HG03469 (cell line): ENCODE data around the gene BTBD3.

ENCODE experiments used
- ATAC-seq: cut with Tn5 transposase; IDR thresholded peaks from one replicate; pipeline ENCODE4 v1.9.1; 2021; ENCODE audit warnings: mild to moderate bottlenecking, moderate library complexity, moderate number of reproducible peaks; ENCODE audit not compliant: unreplicated experiment

Gene BTBD3

GRCh38 chr20:11917663-11918062, at the start of gene BTBD3:
Gene BTBD3, plus strand, starts transcription at chr20:11917893. Its CDS starts 383 bp downstream, at chr20:11918276.
- no peak for ATAC-seq

DNA sequence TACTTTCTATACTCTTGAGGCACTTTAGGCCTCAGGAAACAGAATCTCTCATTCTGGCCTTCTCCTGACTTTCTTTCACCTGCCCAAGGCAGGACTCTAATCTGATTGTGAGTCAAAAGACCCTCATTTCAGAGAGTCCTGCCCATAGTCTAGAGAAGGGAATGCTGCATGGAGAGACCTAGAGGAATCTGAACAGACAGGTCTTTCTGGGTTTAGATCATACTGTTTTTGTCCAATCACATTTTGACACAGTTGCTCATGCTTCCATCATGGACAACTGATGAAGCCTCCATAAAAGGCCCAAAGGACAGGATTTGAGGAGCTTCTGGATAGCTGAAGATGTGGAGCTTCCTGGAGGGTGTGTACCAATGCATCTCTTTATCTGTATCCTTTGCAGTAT, 48.1 kb upstream of the BTBD3 start:
- ATAC-seq, result no peak

GRCh38 chr20:11870411-11870810, 47.3 kb upstream of the BTBD3 start:
- ATAC-seq, result no peak

DNA sequence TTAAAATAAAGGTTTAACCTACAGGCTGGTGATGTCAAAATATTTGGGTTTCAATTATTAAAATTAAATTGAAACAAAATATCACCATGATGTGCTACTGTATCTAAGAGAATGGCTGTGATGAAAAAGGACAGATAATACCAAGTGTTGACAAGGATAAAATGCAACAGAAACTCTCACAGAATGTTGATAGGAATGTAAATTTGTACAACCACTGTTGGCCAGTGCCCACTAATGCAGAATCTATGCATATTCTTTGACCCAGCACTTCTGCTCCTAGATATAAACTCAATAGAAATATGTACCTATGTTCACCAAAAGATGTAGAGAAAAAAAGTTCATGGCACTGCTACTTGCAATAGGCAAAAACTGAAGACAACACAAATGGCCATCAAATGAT, 41.1 kb upstream of the BTBD3 start:
- no peak for ATAC-seq

- ATAC-seq, result no peak
Observed at GRCh38 chr20:11880680-11881079, 37.0 kb upstream of the BTBD3 start.

DNA sequence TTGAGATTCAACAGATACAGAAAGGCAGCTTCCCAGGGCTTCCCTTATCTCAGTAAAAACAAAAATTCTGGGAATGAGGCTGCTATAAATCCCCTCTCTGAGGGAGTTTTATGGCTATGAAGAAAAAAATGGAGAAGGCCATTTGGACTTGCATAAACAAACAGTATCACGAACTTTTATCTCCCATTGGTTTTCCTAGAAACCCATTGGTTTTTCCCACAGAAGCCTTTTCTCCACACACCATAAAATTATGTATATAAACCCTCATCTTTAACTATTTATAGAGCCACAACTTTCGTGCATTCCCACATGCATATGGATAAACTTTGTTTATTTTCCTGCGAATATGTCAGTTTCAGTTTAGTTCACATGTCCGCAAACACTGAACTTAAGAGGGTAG, 36.2 kb upstream of the BTBD3 start:
- no peak for ATAC-seq

GRCh38 chr20:11882651-11883050, 35.0 kb upstream of the BTBD3 start:
- ATAC-seq, result no peak

DNA sequence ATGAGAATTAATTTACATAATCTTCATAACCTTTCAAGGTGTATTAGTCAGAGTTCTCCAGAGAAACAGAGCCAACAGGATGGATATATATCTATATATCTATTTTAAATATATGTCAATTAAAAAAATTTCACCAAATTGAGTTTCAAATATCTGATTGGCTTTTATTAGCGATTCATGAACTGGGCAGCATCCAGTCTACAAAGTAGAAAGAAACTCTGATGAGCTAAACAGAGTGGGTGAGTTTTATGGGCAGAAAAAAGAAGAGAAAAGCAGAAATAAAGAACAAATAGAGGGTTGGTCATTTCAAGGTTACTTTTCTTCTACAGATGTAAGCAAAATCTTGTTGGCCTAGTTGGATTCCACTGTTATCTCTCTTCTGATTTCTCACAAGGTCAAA, 29.0 kb upstream of the BTBD3 start:
- ATAC-seq, result no peak

DNA sequence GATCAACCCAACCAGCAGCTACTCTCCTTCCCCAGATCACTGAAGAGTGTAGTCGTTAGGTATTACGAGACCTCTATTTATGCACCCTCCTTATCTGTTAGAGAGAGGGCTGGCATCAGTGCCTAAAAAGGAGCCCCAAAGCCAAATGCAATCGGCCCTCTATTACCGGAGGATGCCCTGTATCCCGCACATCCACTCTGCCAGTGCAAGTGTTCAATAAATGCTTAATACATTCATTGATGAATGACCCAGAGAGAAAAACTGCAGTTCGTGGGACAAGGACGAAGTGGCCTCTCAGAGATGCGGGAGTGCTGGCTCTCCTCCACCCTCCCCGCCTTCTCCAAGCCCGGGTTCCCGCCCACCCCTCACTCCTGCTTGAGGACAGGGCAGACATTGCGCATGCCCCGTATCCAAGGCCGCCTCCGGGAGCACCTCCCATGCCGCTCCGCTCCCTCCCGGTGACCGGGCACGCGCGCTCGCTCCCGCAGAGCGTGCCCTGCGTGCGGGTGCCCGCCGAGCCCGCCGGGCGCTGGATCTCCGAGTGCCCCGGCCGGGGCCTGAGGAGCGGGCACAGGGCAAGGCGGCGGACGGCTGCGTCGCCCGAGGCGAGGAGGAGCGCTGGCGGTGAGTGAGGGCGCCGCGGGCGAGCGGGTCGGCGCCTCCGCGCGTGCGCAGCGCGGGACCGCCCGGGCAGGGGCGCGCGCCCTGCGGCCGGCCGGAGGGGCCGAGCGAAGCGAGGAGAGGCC, 27.2 kb upstream of the BTBD3 start:
- peak; percentile 49 for ATAC-seq

DNA sequence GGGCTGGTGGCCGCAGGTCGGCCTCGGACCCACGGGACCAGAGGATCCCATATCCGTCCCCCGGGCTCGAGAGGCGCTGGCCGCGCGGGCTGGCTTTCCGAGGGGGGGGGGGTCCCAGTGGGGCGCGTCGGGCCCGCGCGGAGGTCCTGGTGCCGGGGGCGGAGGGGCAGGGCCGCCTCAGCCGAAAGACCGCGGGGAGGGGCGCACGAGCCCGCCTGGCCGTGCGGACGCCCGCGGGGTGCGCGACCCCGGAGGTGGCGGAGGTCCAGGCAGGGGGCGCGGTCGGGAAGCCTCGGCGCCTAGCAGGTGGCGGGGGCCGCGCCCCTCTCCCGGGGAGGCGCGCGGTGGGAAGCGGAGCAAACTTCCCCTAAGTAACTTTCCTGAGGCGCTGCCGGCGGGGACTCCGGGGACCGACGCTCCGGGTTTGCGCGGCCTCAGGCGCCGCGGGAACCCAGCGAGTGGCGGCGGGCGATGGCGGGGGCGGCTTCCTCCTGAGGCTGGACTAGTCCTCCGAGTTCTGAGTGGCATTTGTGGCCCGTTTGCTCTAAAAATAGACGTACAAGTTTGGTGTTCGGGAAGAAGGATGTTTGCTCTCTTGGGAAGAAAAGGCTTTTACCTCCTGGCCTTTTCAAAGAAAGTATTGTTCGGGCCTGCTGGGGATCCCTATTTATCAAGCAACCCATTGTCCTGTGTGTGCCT, 26.5 kb upstream of the BTBD3 start:
- ATAC-seq, result no peak

- ATAC-seq, result no peak
Observed at GRCh38 chr20:11891776-11892545, 25.7 kb upstream of the BTBD3 start.

DNA sequence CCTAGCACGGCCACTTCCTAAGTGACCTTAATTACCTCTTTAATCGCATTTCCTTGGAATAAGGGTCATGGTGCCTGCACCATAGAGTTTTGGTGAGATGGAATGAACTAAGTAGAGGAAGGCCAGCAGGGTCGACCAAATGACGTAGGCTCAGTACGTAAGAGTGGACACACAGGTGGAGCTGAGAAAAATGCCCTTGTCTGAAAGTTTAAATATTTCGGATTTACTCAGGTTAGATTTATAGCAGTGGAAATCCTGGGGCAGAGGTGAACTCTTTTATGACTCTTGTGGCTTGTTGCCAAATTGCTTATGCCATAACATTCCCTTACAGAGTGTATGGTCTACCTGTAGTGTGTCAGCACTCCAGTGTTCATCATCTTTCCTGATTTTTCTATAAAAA, 23.6 kb upstream of the BTBD3 start:
- ATAC-seq, result no peak

DNA sequence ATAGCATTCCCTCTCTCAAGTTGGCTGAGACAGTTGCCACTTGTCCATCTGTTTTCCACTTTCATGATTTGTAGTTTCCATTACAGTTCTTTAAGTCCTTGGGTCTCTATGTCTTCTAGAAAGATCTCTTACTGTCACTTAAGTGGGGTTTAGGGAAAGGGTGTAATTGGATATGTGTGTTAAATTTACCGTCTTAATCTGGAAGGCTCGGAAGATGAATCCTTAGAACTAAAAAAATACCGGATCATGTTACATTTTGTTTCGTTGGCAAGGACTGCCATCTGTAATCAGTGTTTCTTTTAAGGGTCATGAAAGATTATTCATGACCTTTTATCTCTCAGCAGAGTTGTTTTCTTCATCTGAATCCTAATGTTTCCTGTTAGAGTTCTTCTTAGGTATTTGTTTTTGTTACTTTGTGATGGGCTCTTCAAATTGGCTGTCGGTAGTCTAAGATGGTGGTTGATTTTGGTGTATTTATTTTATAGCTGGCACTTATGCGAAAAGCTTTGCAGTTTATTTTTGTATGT, 21.8 kb upstream of the BTBD3 start:
- ATAC-seq, result no peak

DNA sequence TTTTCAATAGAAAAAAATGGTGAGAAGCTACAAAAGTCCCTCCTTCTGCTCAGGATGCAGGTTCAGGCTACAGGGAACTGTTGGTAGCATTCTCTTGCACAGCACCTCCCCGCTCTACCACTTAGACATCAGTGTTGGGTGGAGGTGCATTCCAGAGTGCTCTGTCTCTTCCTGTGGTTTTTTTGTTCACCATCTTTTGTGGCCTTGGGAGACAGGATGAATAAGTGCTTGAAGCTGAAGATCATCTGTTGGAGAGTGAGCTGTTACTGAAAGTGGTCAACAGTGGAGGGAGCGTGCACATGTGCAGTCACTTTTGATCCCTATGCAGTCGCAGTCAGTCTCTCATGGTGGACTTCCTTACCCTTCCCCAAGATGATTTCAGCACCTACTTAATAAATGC, 16.6 kb upstream of the BTBD3 start:
- ATAC-seq, result no peak

GRCh38 chr20:11902285-11902697, 15.4 kb upstream of the BTBD3 start:
- no peak for ATAC-seq

- ATAC-seq, result no peak
Observed at GRCh38 chr20:11905460-11906179, 12.1 kb upstream of the BTBD3 start.

GRCh38 chr20:11906626-11907480, 10.8 kb upstream of the BTBD3 start:
- no peak for ATAC-seq

DNA sequence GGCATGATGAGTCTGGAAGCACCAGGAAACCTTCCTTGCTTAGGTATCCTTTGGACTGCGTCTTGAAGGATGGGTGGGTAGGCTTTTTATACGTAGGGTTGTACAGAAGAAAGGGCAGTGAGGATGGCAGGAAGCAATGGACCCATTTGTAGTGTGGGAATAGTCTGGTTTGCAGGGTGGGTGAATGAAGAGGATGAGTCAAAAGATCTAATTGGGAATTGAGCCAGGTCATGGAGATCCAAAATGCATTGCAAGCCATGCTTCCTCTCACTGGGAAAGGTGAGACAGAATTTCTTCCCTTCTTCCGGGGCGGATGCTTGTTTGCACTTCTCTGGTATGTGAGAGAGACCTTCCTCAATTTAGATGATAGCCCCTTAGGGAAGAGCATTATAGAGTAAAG, 10.1 kb upstream of the BTBD3 start:
- ATAC-seq, result no peak

GRCh38 chr20:11912013-11912658, 5.6 kb upstream of the BTBD3 start:
- ATAC-seq, result no peak
